Pons (tissue), 1 donor: ENCODE data around the gene HIVEP1.

Experiments
- DNase-seq: peaks from one replicate; pipeline ENCODE4 v3.0.0-alpha.2; 2016; ENCODE audit warnings: low spot score

The HIVEP1 gene

GRCh38 chr6:12189150-12189549 lies 177.0 kb downstream of the HIVEP1 start:
- no peak for DNase-seq

- no peak for DNase-seq
Observed at GRCh38 chr6:12189661-12190060, 177.5 kb downstream of the HIVEP1 start.

- DNase-seq: no peak
Observed at GRCh38 chr6:12190252-12190651, 178.1 kb downstream of the HIVEP1 start.

GRCh38 chr6:12196326-12196936 lies 184.3 kb downstream of the HIVEP1 start:
- no peak for DNase-seq

- DNase-seq: no peak
Observed at GRCh38 chr6:12198851-12199250, 186.7 kb downstream of the HIVEP1 start.

- DNase-seq: no peak
Observed at GRCh38 chr6:12200015-12200564, 188.0 kb downstream of the HIVEP1 start.

GRCh38 chr6:12200761-12201160 lies 188.6 kb downstream of the HIVEP1 start:
- no peak for DNase-seq

- DNase-seq: no peak
Observed at GRCh38 chr6:12203001-12203400, 190.9 kb downstream of the HIVEP1 start.

GRCh38 chr6:12208190-12208589 lies 196.1 kb downstream of the HIVEP1 start:
- no peak for DNase-seq

GRCh38 chr6:12208673-12209072 lies 196.6 kb downstream of the HIVEP1 start:
- DNase-seq: no peak
